HG02623 (cell line): ENCODE measurements around the gene GLI2.

Experiments
- ATAC-seq: cut with Tn5 transposase; IDR thresholded peaks from one replicate; pipeline ENCODE4 v1.9.1; 2021; ENCODE audit warnings: moderate library complexity; ENCODE audit not compliant: unreplicated experiment

The GLI2 gene

GRCh38 chr2:120750488-120751210 lies 15.0 kb downstream of the GLI2 start:
- ATAC-seq, result no peak

GRCh38 chr2:120751553-120751952 lies 15.9 kb downstream of the GLI2 start:
- no peak for ATAC-seq

- no peak for ATAC-seq
Observed at GRCh38 chr2:120754067-120754960, 18.6 kb downstream of the GLI2 start.

GRCh38 chr2:120758181-120759144 lies 22.8 kb downstream of the GLI2 start:
- no peak for ATAC-seq

- ATAC-seq, result no peak
Observed at GRCh38 chr2:120759543-120760331, 24.1 kb downstream of the GLI2 start.

DNA sequence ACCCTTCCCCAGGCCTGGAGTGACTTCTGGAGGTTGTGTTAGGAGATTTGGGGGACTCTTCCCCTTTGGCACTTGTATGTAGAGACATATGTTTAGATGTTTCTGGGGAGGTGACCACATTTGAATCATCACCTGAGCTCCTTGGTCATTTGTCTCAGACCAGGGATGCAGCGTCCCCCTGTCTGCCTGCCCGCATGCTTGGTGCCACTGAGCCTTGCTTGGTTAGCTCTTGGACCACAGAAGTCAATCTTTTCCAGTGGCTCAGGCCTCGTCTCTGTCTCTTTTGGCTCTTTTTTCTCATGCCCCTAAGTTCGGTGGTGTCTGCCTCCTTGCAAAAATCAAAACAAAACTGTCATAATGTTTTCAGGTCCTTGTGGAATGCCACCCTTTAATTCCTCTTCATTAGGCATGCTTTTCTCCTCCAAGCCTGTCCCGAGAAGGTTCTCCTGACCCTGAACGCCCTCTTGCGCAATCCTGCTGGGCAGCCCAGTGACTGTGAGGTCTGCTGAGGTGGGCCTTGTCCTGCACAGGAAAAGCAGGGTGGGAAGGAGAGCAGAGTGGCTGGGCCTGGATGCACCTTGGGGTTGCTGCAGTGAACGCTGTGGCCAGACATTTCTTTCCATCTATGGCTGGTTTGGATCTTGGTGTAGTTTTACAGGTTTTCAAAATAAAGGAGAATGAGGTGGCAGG lies 24.9 kb downstream of the GLI2 start:
- no peak for ATAC-seq

DNA sequence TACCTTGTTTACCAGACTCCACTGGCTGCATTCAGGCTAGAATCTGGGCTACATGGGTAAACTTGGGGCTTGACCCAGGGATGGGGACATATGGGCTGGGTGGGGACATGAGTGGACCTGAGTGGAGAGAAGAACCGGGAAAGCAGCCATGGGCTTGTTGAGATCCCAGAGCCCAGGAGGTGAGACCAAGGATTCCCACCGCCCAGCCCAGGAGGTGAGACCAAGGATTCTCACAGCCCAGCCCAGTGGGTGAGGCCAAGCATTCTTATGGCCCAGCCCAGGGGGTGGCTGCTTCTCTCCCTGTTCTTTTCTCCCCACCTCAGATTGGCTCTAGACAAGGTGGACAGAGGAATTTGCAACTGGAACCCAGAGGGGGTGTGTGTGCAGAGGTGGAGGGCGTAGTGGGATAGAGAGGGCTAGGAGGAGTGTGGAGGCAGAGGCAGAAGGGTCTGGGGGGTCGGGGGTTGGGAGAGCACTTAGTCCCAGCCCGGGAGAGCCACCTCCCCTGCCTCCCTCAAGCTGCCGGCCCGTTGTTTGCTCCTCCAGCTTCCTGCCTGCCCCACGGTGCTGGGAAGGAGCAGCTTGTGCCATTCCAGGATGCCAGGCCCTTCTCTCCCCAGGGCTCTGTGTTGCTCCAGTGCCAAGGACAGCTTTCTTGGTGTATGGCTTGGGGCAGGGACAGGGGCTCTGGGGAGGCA lies 25.6 kb downstream of the GLI2 start:
- ATAC-seq, result no peak

DNA sequence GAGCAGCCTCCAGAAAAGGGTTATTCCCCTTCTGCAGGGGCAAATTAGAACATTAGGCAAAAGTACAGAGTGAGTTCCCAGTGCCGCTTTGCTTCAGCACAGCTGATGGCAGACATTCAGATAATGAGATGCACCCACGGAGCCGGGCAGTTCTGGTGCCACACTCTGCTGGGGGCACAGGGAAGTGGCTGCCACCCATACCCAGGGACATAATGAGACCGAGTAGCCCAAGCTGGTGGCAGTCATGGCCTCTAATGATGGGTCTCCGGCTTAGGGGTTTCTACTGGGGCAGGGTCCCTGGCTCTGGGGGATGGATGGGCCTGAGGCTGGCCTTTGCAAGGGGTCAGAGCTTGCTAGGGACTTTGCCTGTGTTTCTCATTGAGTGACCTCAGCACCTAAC lies 26.2 kb downstream of the GLI2 start:
- ATAC-seq, result no peak

GRCh38 chr2:120762341-120763061 lies 26.8 kb downstream of the GLI2 start:
- ATAC-seq, result no peak

DNA sequence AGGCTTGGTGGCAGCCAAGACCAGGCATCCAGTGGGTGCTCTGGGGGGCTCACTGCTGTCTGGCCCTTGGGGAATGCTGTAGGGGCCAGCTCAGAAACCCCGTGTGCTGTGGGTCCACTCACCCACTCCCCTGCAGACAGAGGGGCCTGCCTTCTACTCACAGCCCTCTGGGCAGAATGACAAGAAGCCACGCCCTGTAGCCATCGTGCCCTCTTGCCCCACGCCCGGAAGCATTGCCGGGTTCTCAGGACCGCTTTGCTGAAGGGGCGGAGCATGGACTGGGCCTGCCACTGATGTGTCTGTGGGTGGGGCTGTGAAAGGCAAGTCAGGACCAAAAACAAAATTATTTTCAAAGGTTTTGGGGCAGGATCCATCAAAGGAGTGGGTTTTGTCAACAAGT lies 27.8 kb downstream of the GLI2 start:
- no peak for ATAC-seq

GRCh38 chr2:120763931-120764330 lies 28.3 kb downstream of the GLI2 start:
- ATAC-seq, result no peak

DNA sequence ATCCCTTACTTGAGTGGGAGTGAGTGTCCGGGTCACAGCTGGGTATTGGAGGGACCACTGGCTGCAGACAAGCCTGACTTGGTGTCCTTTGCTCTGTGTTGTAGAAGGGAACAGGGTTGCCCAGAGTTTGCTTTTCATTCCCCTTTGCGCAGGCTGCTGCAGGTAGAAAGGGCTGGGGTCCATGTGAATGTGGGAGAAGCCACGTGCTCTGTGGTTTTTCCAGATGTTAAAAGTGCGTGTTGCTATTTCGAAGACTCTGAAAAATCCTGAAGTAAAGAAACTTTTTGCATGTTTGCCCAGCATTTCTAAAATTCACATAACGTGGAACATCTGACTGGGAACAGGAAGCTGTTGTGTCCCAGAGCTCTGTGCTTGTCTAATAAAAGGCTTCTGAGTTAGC lies 28.8 kb downstream of the GLI2 start:
- ATAC-seq, result no peak

DNA sequence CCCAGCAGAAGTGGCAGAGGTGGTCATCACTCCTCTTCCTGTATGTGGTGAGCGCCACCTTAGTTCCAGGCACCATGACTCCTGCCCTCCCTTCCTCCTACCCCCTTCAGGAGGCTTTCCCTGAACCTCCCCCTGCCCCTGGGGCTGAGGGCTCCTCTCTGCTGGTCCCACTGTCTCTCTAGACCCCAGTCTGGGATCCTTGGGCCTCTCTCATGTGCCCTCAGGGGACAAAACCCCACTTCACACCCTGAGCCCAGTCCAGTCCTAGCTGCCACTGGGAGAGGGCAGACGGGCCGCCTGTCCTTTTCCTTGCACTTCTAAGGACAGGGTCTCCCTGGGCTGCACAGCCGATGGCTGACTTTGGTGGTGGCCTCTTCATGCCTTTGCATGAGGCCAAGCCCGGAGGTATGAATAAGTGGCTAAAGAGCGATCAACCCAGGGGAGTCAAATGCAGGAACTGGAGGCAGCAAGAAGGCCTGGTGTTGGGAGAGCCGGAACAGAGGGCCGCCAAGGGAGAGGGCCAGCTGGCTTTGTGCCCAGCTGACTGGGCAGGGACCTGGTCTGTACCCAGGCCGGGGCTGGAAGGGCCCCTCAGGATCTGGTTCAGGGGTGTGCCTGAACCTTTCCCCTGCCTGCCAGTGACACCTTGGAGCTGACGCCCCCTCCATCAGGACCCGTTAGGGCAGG lies 29.5 kb downstream of the GLI2 start:
- no peak for ATAC-seq

GRCh38 chr2:120765678-120766469 lies 30.2 kb downstream of the GLI2 start:
- no peak for ATAC-seq

- ATAC-seq, result no peak
Observed at GRCh38 chr2:120766470-120767351, 31.0 kb downstream of the GLI2 start.

DNA sequence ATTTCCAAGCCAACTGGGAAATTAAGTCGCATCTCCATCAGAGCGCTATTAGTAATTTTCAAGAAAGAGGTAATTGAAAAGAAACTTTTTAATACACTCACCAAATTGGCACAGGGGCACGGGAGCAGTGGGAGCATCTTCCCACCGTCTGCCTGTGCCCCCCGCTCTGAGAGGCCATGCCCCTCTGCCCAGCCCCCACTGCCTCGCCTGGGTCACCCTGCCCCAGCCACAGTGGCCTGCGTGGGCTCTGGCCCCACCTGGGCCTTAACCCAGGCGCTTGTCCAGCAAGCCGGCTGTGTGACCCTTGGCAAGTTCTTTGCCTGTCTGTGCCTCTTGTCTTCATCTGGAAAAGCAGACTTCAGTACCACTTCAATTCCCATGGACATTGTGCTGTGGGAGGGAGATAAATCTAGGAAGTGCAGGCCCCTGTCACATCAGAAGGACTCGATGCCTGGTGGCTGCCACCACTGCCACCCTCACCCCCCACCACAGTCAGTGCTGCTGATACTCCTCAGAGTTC lies 31.9 kb downstream of the GLI2 start:
- no peak for ATAC-seq
